Tibial artery (tissue), 4 donors: ENCODE results near the gene PRADC1.

Experiments
- DNase-seq, 2 donors: peaks; one replicate each; pipeline ENCODE4 v3.0.0-alpha.2; 2019
- H3K27ac ChIP-seq, 2 donors: fragments of 200-600 bp; sonication (generic) in 1 of 2; 1 replicate in 1 of 2; 2 replicates in 1 of 2; pipeline ENCODE4 v1.5.1; 2018 to 2019; ENCODE audit warnings: mild to moderate bottlenecking in 1 of 2
- H3K27me3 ChIP-seq, 2 donors: fragments of 200-600 bp; sonication (generic) in 1 of 2; one replicate each; pipeline versions ENCODE4 v1.5.1 to v1.6.0; 2016 to 2019
- H3K36me3 ChIP-seq, 3 donors: fragments of 200-600 bp; sonication (generic) in 2 of 3; one replicate each; pipeline ENCODE4 v1.5.1; 2016 to 2019; ENCODE audit warnings: mild to moderate bottlenecking in 2 of 3
- H3K4me1 ChIP-seq, 4 donors: fragments of 200-600 bp; sonication (generic) in 2 of 4; 1 replicate in 3 of 4; 2 replicates in 1 of 4; pipeline ENCODE4 v1.5.1; 2016 to 2019
- H3K4me3 ChIP-seq, 2 donors: fragments of 200-600 bp; sonication (generic) in 1 of 2; 1 replicate in 1 of 2; 2 replicates in 1 of 2; pipeline ENCODE4 v1.5.1; 2018 to 2019; ENCODE audit warnings: mild to moderate bottlenecking in 2 of 2
- H3K9me3 ChIP-seq, 3 donors: fragments of 200-600 bp; sonication (generic) in 1 of 3; one replicate each; pipeline ENCODE4 v1.5.1; 2016 to 2019
- CTCF ChIP-seq, 2 experiments: fragments of 200-600 bp in 1 of 2; fragments of 450-650 bp in 1 of 2; IDR thresholded peaks; one replicate each; pipeline ENCODE4 v1.5.1; 2017 to 2019; ENCODE audit warnings: antibody characterized with exemption in 2 of 2, mild to moderate bottlenecking in 1 of 2, moderate library complexity in 1 of 2
- intact Hi-C: fragments of 100-400 bp; cut with DNase I; formaldehyde crosslinking; loops from one replicate; pipeline ENCODE4 v1.15.0; 2023; ENCODE audit warnings: low total_unique reads

Gene PRADC1

GRCh38 chr2:73212448-73213176 is 20.4 kb downstream of the PRADC1 start:
- Histone ChIP-seq H3K27me3 (no peaks in the 10 kb centered on the region), H3K27ac (peak overlapping the region; percentile 71 to 73), H3K4me3 (no peak overlapping the region), H3K9me3 (no peaks in the 10 kb centered on the region), H3K36me3 (no peaks in the 10 kb centered on the region), H3K4me1 (peaks cover 0 to 36% (median 21%) of the 10 kb centered on the region in 4 donors)
- peak; percentile 69 to 89 for DNase-seq
- peak; percentile 92 to 95 for TF ChIP-seq CTCF (IDR thresholded peaks at IDR 0.05)
- intact Hi-C loops, result loop anchor here (2.0 kb wide), 1 partner anchor 36 kb away; no protein-coding TSS in a partner anchor

GRCh38 chr2:73212098-73212447 is 21.0 kb downstream of the PRADC1 start:
- Histone ChIP-seq H3K4me3 (no peak overlapping the region), H3K27me3 (no peaks in the 10 kb centered on the region), H3K27ac (peak overlapping the region; percentile 71 to 73), H3K4me1 (peaks cover 0 to 36% (median 21%) of the 10 kb centered on the region in 4 donors), H3K9me3 (no peaks in the 10 kb centered on the region), H3K36me3 (no peaks in the 10 kb centered on the region)
- no peak for TF ChIP-seq CTCF (IDR thresholded peaks at IDR 0.05)
- DNase-seq, result no peak
- intact Hi-C loops, result loop anchor here (2.0 kb wide), 1 partner anchor 35 kb away; no protein-coding TSS in a partner anchor

- Histone ChIP-seq H3K9me3 (no peaks in the 10 kb centered on the region), H3K4me1 (peaks cover 0 to 36% (median 21%) of the 10 kb centered on the region in 4 donors), H3K27me3 (no peaks in the 10 kb centered on the region), H3K36me3 (no peaks in the 10 kb centered on the region), H3K4me3 (no peak overlapping the region), H3K27ac (no peak overlapping the region)
- no peak for TF ChIP-seq CTCF (IDR thresholded peaks at IDR 0.05)
- intact Hi-C loops, result no loop called here
- DNase-seq, result no peak
Observed at GRCh38 chr2:73210696-73211095, 22.3 kb downstream of the PRADC1 start.

- peaks cover 0 to 32% (median 17%) of the 10 kb centered on the region in 4 donors for H3K4me1 ChIP-seq
- no peak for TF ChIP-seq CTCF (IDR thresholded peaks at IDR 0.05)
- H3K27ac ChIP-seq, result no peak overlapping the region
- no peaks in the 10 kb centered on the region for H3K36me3 ChIP-seq
- DNase-seq, result no peak
- H3K9me3 ChIP-seq, result no peaks in the 10 kb centered on the region
- no peak overlapping the region for H3K4me3 ChIP-seq
- H3K27me3 ChIP-seq, result peaks cover 0 to 2% of the 10 kb centered on the region in 2 donors
- intact Hi-C loops, result no loop called here
Observed at GRCh38 chr2:73210019-73210418, 23.0 kb downstream of the PRADC1 start.

GRCh38 chr2:73208258-73208657 is 24.8 kb downstream of the PRADC1 start:
- no peak for DNase-seq
- H3K9me3 ChIP-seq, result no peaks in the 10 kb centered on the region
- TF ChIP-seq CTCF (IDR thresholded peaks at IDR 0.05), result no peak
- H3K27ac ChIP-seq, result no peak overlapping the region
- intact Hi-C loops, result no loop called here
- peaks cover 0 to 14% of the 10 kb centered on the region in 2 donors for H3K27me3 ChIP-seq
- H3K4me1 ChIP-seq, result peaks cover 0 to 19% (median 12%) of the 10 kb centered on the region in 4 donors
- no peaks in the 10 kb centered on the region for H3K36me3 ChIP-seq
- no peak overlapping the region for H3K4me3 ChIP-seq
